GM18861 (cell line): ENCODE data around the gene MAGI3.
"Not testable (repeated sequence)": the region's sequence is repeated elsewhere in the genome, so short reads cannot be mapped to it uniquely, and the experiment has no call there.

Experiments used
- ATAC-seq: cut with Tn5 transposase; IDR thresholded peaks from one replicate; pipeline ENCODE4 v1.9.1; 2021; ENCODE audit not compliant: unreplicated experiment

MAGI3 gene

DNA sequence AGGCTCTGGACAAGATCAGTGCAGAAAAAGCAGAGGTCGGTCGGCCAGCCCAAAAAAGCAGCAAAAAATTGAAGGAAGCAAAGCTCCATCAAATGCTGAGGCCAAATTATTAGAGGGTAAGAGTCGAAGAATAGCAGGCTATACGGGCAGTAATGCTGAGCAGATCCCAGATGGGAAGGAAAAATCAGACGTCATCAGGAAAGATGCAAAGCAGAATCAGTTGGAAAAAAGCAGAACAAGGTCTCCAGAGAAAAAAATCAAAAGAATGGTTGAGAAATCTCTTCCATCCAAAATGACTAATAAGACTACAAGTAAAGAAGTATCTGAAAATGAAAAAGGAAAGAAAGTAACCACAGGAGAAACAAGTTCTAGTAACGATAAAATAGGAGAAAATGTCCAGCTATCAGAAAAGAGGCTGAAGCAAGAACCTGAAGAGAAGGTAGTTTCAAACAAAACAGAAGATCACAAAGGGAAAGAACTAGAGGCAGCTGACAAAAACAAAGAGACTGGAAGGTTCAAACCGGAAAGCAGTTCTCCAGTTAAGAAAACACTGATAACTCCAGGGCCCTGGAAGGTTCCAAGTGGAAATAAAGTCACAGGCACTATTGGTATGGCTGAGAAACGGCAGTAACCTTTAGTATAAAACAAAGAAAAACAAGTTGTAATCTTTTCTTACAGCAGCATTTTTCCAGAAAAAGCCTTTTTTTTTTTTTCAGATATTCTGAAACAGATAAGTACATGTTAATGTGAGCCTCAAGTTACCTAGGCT is 293.3 kb downstream of the MAGI3 start:
- ATAC-seq, result no peak

DNA sequence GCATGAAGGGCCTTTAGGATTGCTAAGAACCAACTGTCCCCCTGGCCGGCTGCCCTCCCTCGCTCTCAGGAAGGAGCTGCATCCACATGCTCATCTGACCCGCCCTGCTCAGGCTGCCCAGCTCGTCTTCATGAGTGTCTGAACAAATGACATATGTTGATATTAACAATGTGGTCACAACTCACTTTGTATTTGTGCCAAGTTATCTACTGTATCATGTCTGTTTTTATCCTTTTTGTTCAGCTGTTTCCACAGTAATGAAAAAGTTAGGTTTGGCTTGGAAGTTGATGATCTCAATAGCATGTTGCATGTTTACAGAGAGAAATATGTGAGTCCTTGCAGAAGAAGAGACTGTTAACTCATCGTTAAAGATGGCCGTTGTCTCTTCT is 293.8 kb downstream of the MAGI3 start:
- no peak for ATAC-seq

DNA sequence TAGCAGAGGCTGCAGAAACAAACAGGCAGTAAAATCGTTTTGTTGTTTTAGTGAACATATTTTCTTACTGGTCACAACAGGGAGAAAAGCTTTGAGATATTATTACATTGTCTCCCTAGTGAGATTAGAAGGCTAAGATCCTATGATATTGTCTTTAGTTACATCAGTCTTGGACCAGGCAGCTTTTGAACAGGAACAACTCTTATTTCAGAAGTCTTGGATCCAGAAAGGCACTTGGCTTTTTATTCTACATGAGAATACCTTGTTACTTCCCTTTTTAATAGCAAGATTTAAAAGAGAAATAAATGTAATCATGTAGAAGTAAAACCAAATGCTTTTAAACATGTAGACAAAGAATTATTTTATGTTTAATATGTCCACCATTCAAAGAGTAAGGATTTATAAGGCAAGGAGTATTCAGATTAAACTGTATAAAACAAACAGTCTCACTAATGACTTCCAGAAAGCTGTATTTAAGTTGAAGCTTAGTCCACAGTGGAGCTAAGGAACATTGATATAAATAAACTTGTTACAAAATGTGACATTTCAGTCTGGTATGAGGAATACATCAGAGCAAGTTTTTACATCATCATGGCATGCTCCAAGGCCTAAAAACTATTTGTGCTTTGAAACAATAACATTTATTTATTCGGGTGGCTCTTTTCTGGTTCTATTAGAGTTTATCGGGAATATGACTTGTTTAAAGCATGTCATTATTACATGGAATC is 296.7 kb downstream of the MAGI3 start:
- ATAC-seq, result no peak

DNA sequence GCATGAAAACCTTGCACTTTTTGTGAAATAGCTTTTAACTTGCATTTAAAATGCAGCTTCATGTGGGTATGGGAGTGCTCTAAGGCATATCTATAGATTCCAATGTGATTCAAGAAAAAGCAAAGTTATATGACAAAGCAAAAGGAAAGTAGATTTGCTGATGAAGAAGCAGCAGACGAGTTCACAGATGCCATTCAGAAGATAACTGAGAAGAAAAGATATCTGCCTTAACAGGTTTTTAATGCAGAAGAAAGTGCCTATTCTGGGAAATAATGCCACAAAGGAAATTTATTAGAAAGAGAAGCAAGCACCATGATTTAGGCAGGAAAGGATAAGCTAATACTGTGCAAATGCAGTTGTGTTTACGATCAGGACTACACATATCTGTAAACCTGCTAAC is 300.9 kb downstream of the MAGI3 start:
- no peak for ATAC-seq

DNA sequence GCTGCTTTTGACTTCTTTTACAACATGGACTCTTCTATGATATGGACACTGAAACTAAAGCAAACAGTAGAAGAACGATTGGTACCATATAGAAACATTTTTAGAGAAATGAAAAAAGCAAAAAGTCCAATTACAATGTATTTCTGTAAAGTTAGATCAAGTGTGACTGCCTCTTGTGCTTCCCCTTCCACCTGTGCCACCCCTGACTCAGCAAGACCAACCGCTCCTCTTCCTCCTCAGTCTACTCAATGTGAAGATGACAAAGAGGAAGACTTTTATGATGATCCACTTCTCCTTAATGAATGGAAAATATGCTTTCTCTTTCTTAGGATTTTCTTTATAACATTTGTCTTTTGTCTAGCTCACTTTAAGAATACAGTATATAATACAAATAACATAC is 302.0 kb downstream of the MAGI3 start:
- ATAC-seq, result no peak

DNA sequence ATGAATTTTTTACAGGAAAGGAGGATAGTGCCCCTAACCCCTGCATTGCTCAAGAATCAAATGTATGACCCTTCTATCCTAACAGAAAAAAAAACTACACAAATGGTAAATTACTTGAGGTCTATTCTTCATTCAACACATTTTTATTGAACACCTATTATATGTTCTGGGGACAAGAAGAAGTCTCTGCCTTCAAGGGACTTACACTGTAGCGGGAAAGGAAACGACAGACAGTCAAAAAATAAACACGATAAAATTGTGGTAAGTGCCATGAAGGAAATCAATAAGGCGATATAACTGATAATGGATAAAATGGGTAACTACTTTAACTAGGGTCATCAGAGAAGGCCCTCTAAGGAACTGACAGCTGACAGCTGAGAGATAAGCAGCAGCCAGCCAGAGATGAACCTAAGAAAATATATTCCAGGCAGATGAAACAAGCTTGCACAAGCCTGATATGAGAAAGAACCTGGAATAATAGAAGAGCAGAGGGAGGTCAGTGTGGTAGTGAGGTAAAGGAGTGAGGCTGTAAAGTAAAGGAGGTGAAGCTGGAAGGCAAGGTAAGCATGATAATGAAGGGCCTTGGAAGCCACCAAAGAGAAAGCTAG is 302.6 kb downstream of the MAGI3 start:
- ATAC-seq, result no peak

DNA sequence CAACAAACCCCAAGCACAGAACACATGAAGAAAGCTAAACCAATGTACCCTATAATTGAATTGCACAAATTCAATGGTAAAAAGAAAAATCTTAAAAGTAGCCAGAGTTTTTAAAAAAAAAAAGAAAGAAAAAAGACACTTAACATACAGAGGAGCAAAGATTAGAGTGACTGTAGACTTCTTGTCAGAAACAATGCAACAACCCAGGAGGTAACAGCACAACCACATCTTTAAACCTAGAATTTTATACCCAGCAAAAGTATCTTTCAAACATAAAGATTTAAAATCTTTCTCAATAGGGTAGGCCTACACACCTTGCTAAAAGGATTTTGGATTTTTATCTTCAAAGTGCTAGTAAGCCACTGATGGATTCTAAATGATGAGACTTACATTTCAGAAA is 304.6 kb downstream of the MAGI3 start:
- ATAC-seq, result no peak

DNA sequence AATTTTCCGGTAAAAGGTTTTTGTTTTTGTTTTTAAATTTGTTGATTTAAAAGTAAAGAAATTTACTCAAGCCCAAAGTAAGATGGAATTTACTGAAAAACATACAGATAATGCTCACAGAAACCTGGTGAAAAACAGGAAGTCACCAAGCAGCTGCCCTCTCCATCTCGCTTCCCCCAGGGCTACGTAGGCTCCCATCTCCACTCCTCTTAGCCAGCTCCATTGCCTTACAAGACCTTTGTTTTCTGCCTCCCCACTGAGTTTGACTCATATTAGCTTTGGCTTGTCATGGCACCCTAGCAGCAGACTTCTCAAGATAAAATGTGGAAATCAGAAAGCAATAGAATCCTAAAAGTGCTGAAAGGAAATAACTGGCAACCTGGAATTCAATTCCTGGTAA is 311.1 kb downstream of the MAGI3 start:
- ATAC-seq, result no peak

DNA sequence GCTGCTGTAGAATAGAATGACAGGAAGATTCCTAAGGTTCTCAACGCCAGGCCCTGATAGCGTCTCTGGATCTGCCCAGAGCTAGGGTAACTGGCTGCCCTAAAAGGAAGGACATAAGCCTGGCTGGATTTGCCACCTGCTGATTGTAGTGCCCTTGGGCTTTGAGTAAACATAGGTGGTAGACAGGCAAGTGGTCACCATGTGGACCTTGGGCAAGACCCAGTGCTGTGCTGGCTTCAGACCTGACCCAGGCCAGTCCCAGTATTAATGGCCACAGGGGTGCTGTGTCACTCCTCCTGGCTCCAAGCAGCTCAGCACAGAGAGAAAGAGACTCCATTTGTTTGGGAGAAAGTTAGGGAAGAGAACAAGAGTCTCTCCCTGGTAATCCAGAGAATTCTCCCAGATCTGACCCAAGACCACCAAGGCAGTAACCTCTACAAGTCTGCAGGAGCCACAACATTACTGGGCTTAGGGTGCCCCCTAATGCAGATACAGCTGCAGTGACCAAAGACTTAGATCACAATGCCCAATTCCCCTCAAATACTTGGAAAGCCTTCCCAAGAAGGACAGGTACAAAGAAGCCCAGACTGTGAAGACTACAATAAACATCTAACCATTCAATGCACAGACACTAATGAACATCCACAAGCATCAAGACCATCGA is 324.4 kb downstream of the MAGI3 start:
- ATAC-seq, result no peak

DNA sequence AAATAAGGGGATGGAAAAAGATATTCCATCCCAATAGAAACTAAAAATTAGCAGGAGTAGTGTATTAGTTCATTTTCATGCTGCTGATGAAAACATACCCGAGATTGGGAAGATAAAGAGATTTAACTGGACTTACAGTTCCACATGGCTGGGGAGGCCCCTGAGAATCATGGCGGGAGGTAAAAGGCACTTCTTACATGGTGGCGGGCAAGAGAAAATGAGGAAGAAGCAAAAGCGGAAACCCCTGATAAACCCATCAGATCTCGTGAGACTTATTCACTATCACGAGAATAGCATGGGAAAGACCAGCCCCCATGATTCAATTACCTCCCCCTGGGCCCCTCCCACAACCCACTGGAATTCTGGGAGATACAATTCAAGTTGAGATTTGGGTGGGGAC is 327.2 kb downstream of the MAGI3 start:
- ATAC-seq, result not testable (repeated sequence)

DNA sequence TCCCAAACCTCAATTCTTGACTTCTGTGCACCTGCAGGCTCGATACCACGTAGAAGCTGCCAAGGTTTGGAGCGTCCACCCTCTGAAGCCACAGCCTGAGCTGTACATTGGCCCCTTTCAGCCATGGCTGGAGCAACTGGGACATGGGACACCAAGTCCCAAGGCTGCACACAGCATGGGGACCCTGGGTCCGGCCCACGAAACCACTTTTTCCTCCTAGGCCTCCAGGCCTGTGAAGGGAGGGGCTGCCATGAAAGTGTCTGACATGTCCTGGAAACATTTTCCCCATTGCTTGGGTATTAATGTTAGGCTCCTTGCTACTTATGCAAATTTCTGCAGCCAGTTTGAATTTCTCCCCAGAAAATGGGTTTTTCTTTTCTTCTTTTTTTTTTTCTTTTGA is 328.3 kb downstream of the MAGI3 start:
- ATAC-seq, result not testable (repeated sequence)

DNA sequence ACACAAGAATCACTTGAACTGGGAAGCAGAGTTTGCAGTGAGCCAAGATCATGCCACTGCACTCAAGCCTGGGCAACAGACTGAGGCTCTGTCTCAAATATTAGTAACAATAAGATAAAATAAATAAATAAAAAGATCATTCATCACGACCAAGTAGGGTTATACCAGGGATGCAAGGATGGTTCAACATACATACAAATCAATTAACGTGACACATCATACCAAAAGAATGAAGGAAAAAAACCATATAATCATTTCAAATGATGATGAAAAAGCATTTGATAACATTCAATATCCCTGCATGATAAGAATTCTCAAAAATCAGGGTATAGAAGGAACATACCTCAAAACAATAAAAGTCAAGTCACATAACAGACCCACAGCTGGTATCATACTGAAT is 330.7 kb downstream of the MAGI3 start:
- ATAC-seq, result no peak

DNA sequence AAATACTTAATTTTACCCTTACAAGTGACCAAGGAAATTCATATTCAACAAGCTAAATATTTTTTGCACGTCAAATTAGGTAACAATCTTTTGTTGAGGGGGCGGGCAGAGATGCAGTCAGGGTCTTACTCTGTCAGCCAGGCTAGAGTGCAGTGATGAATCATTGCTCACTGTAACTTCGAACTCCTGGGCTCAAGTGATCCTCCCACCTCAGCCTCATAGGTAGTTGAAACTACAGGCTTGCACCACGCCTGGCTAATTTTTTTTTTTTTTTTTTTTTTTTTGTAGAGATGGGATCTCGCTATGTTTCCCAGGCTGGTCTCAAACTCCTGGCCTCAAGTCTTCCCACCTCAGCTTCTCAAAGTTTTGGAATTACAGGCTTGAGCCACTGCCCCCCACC is 342.5 kb downstream of the MAGI3 start:
- ATAC-seq, result no peak

DNA sequence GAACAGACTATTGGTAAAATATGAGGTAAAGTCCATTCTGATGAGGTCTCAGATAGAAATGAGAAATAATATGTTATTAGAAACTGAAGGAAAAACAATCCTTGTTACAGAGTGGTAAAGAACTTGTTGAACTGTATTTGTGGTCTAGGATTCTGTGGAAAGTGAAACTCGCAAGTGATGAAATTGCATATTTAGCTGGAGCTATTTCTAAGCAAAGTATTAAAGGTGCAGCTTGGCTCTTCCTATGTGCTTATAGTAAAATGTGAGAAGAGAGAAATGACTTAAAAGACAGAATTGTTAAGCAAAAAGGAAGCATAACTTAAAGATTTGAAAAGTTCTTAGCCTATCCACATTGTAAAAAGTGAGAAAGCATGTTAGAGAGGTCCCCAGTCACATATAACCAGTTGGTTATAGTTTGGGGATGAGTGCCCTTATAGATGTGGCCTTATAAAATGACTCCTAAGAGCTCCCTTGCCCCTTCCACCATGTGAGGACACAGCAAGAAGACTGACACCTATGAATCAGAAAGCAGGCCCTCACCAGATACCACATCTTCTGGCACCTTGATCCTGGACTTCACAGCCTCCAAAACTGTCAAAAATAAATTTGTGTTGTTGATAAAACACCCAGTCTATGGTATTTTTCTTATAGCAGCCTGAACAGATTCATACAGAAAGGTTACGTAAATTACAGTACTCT is 344.2 kb downstream of the MAGI3 start:
- ATAC-seq, result no peak
